Measurements from ENCODE around the gene AGAP6.
"Not testable (repeated sequence)": the region's sequence is repeated elsewhere in the genome, so short reads cannot be mapped to it uniquely, and the experiment has no call there.

DNA sequence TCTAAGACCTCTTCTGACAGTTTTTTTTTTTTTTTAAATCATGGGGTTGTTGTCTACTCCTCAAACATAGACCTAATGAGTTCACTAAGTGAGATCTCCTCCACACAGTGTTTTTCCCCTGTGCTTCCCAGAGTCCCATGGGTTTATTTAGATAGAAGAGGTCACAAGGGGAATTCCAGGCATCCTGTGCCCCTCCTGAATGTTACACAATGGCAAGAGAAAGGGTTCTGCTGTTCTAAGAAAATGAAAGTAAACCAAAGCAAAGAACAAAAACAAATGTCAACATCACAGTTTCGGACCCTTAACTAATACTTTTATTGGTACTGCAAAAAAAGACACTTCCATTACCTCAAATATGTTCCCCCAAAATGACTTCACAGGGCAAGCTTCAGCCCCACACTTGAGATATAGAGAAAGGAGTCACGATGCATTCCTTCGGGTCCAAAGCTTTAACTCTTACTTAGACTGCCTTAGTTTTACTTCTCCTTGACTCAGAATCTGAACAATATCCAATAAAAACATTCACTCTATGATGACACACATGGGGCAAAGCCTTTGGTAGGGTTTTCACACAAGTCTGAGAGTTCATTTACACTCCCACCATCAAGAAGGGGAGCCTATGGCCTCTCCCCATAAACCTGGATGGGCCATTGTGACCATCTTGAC is 63.9 kb downstream of the AGAP6 start:
- TF ChIP-seq, protein P1, sequence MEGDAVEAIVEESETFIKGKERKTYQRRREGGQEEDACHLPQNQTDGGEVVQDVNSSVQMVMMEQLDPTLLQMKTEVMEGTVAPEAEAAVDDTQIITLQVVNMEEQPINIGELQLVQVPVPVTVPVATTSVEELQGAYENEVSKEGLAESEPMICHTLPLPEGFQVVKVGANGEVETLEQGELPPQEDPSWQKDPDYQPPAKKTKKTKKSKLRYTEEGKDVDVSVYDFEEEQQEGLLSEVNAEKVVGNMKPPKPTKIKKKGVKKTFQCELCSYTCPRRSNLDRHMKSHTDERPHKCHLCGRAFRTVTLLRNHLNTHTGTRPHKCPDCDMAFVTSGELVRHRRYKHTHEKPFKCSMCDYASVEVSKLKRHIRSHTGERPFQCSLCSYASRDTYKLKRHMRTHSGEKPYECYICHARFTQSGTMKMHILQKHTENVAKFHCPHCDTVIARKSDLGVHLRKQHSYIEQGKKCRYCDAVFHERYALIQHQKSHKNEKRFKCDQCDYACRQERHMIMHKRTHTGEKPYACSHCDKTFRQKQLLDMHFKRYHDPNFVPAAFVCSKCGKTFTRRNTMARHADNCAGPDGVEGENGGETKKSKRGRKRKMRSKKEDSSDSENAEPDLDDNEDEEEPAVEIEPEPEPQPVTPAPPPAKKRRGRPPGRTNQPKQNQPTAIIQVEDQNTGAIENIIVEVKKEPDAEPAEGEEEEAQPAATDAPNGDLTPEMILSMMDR (IDR thresholded peaks at IDR 0.05): not testable (repeated sequence)
- TF ChIP-seq POLR2A (IDR thresholded peaks at IDR 0.05): not testable (repeated sequence)
